GM18517 (cell line): ENCODE data around the gene AGMAT.
"Not testable (repeated sequence)": the region's sequence is repeated elsewhere in the genome, so short reads cannot be mapped to it uniquely, and the experiment has no call there.

Source experiments
- ATAC-seq: cut with Tn5 transposase; IDR thresholded peaks from one replicate; pipeline ENCODE4 v1.9.1; 2021; ENCODE audit warnings: mild to moderate bottlenecking, moderate library complexity; ENCODE audit not compliant: unreplicated experiment

The AGMAT gene

DNA sequence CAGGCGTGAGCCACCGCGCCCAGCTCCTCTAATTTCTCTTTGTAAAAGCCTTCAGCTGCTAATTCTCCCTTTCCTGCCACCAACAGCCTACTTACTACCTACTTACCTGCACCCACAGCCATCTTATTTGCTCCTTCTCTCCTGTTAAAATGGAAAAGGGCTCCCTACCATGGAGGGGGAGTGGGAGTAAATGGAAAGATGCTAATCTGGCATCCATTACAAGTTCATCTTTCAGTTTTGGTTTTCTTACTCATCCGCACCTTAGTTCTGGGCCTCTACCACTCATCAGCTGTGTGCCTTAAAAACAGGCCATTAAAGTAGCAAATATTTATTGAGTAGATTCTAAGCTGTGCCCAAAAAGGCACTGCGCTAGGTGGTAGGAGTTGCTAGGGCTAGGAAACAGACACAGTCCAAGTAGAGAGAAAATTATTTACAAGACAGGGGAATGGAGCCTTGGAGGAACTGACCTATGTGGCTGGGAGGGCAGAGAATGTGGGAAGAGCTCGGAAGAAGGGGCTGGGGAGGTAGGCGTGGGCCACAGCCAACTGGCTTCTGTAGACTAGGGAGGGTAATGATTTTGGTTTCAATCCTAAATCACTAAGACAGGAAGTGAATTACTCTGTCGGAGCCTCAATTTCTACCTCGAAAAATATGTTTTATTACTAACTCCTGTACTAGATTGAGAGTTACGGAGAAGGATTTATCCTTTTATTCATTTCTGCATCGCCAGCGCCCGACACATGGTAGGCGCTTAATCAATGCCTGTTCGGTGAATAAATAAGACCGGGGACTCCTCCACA lies 31.7 kb upstream of the AGMAT start:
- ATAC-seq: peak; percentile 9

- no peak for ATAC-seq
Observed at GRCh38 chr1:15610167-15610566, 25.3 kb upstream of the AGMAT start.

- no peak for ATAC-seq
Observed at GRCh38 chr1:15609631-15610030, 24.8 kb upstream of the AGMAT start.

DNA sequence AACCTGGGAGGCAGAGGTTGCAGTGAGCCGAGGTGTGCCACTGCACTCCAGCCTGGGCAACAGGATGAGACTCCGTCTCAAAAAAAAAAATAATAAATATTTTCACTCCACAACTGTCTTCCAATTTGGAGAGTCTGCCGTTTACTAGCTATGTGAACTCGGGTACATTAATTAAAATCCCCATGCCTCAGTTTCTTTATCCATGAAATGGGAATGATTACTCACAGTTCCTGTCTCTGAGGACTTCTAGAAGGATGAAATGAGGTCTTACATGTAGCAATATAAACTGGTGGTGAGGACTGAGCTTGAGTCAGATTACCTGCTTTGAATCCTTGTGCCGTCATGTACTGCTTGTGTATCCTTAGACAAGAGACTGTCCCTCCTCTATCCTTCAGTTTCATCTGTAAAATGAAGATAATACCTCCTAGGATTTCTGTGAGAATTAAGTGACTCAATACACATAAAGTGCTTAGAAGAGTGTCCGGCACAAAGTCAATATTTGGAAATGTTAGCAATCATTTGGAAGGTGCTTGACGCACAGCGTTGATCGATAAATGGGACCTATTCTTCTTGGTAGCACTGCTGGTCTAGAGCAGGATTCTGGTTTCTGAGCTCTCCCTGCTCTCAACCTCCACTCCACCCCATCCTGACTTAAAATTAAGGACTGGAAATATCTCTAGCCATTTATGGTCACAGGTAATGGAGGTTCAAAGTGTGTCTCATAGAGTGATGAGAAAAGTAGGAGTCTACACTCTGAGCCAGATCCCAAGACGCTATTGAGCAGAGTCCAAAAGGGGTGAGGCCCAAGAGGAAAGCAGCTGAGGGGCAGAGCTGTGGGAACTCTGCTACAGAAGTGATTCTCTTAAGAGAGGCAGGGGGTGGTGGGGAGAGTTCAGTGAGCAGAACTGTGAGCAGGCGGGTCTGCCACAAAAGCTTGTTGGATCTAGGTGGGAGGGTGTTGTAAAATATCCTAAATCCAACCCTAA lies 20.8 kb upstream of the AGMAT start:
- ATAC-seq: no peak

DNA sequence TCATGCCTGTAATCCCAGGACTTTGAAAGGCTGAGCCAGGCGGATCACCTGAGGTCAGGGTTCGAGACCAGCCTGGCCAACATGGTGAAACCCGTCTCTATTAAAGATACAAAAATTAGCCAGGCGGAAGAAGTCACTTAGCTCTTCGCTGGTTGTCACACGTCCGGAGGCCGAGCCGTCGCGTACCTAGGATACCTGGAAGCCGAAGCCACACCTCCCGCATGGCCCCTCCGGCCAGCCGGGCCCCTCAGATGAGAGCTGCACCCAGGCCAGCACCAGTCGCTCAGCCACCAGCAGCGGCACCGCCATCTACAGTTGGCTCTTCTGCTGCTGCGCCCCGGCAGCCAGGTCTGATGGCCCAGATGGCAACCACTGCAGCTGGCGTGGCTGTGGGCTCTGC lies 19.5 kb upstream of the AGMAT start:
- not testable (repeated sequence) for ATAC-seq

- ATAC-seq: not testable (repeated sequence)
Observed at GRCh38 chr1:15603966-15604282, 19.1 kb upstream of the AGMAT start.

GRCh38 chr1:15603050-15603965 lies 18.5 kb upstream of the AGMAT start:
- ATAC-seq: peak; percentile 84

GRCh38 chr1:15598436-15598835 lies 13.6 kb upstream of the AGMAT start:
- no peak for ATAC-seq

- ATAC-seq: no peak
Observed at GRCh38 chr1:15595809-15596617, 11.2 kb upstream of the AGMAT start.

DNA sequence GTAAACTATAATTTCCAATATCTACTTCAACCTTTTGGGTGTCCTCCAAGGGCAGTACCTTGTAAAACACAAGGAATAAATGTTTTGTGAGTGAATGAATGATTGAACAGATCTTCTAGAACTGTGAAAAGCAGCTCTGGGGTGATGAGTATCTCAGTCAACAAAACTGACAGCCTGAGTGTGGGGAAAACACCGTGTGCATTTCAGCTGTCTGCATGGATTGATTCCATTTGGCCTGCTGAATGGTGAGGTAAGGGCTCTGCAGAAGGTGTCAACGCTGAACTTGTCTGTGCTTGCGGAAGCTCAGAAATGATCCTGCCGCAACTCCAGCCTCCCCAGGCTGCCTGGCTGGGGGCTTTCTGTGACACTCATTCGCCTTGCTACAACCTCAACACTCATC lies 7.4 kb upstream of the AGMAT start:
- no peak for ATAC-seq

DNA sequence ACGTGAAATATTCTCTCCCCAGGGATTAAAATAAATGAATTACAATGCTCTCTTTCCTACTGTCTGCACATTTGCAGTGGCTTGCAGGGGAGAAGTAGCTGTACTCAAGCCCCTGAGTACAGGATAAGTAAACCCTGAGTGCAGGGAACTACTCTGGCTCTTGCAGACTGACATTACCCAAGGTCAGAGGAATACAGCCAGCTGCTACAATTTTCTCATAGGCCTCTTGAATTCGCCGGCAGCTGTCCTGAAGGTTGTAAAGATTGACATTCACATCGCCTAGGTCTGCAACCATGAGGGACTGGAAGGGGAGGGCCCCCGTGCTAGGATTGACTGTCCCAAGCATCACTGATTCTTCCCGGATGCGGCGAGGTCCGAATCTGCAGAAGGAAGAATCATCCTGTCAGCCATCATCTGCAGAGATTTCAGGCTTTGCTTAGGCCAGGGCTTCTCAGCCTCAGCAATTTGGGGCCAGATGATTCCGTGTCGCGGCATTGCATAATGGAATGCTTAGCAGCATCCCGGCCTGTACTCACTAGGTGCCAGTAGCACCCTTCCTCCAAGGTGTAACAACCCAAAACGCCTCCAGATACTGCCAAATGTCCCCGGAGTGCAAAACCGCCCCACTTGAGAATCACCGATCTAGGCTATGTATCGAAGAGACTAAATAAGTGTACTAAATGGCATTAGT lies 1.7 kb downstream of the AGMAT start:
- ATAC-seq: no peak

- ATAC-seq: no peak
Observed at GRCh38 chr1:15579683-15580047, 5.2 kb downstream of the AGMAT start.

DNA sequence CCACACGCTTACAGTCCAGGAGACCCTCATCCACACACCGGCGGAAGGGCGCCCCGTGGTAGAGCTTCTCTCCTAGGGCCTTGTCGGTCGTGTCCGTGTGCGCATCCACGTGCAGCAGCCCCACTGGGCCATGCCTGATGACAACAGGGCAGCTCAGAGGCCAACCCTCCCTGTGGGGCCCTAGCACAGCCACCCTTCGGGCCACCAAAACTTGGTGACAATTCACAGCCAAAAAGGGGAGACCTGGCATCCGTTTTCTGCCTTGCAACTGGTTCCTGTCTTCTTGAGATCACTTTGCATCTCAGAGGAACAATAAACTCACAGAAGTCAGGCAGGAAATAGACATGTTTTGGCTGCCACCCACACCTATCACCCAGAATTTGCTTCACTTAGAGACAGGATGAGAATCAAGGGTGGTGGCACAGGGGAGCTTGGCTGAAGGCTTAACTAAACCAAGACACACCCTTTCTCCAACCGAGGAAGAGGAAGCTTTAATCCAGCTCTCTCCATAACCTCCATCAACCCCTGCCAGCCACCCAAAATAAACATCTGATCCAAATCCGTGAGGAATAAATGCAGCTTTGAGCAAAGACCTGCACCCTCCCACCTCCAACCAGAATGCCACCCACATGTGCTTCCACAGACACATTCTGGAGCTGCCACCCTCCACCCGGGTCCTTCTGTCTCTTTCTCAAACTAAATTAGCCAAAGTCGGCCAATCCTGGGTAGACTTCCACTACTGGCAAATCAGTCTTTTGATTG lies 5.7 kb downstream of the AGMAT start:
- no peak for ATAC-seq

GRCh38 chr1:15577691-15578090 lies 7.2 kb downstream of the AGMAT start:
- no peak for ATAC-seq

GRCh38 chr1:15575549-15576150 lies 9.2 kb downstream of the AGMAT start:
- ATAC-seq: no peak

- ATAC-seq: no peak
Observed at GRCh38 chr1:15574741-15575140, 10.1 kb downstream of the AGMAT start.

GRCh38 chr1:15573477-15573876 lies 11.4 kb downstream of the AGMAT start:
- no peak for ATAC-seq

GRCh38 chr1:15571266-15571665 lies 13.6 kb downstream of the AGMAT start:
- ATAC-seq: no peak
